Skeletal muscle cell (primary cell): Measurements from ENCODE around the gene CREB5.
"Not testable (repeated sequence)": the region's sequence is repeated elsewhere in the genome, so short reads cannot be mapped to it uniquely, and the experiment has no call there.

Source experiments
- DNase-seq: peaks from one replicate; pipeline ENCODE4 v3.0.0-alpha.2; 2010; ENCODE audit warnings: low read depth
- H3K4me3 ChIP-seq: 2 replicates; pipeline ENCODE4 v1.5.1; 2011; ENCODE audit warnings: low read depth, mild to moderate bottlenecking, control low read depth, low read length, moderate library complexity

The CREB5 gene

DNA sequence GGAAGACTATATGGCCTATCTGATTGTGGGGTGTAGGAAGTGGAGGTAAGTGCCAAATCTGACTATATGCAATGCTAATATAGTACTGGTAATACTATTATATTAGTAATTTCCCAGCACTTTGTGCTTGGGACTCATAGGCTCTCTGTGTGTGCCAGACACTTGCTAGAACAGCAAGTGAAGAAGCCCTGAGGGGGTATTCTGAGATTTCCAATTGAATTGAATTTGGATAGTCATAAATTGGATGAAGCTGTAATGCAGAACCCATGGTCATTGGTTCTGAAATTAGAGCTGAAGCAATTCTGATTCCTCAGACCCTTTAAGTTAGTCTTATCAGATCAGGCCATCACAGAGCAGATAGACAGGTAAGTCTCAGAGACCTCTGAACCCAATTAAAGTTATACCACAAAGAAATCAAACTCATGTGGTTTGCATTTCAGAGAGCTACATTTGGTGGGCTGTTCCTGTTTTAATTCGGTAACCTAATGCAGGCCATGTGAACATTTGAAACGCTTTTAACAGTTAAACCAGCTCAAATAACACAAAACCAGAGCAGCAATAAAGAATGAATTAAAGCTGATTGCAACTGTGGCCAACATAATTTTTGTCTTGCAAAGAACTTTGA lies 179.5 kb downstream of the CREB5 start:
- H3K4me3 ChIP-seq = no peak overlapping the region
- DNase-seq = no peak

DNA sequence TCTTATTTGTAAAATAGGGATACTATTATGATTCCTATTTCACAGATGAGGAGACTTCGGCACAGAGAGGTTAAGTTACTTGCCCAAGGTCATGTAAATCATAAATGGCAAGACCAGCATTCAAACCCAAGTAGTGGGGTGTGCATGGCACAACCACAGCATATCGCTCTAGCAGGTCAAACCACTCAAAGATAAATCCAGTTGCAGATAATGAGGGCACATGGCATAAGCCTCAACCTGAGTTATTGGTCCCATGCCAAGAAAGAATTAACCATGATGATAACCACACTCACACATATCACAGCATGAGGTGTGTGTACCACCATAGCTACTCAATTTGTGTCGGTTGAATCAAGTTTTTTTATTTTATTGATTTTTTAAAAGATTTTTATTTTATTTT lies 180.5 kb downstream of the CREB5 start:
- no peak for DNase-seq
- no peak overlapping the region for H3K4me3 ChIP-seq

DNA sequence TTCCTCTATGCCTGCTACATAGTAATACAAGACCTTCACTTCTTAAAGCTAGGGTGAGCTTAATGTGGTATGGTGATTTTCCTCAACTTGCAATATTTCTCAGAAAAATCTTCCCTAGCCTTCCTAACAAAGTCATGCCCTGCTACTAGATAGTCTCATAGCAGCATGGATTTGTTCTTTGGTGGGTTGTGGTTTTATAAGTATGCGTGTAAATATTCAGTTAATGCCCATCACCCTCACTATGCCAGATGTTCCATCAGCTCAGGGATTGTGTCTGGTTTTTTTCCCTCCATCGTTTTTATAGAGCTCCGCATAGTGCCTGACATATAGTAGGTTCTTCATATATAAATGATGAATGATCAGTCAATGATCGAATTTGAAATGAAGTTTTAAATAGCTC lies 182.8 kb downstream of the CREB5 start:
- no peak overlapping the region for H3K4me3 ChIP-seq
- no peak for DNase-seq

DNA sequence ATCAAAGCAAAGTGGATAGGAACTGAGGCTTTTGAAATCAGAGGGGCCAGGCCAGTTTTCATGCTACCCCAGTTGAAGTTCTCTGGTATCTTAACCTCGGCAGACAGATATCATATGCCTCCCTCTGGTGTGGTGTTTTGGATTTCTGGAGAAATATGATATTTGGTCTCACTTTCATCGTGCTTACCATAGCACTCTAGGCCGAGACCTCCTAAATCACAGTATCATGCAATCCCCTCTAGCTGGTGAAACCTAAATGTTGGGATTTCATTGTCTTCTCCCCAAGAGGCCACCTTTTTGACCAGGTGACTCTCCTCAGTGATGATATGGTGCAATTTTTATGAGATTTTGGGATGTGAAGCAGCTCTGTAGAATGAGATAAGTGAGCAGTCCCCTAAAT lies 183.5 kb downstream of the CREB5 start:
- DNase-seq = no peak
- H3K4me3 ChIP-seq = no peak overlapping the region

- DNase-seq = no peak
- H3K4me3 ChIP-seq = no peak overlapping the region
Measured at GRCh38 chr7:28596245-28596935, 184.1 kb downstream of the CREB5 start.

GRCh38 chr7:28597284-28597683 lies 185.0 kb downstream of the CREB5 start:
- no peak for DNase-seq
- no peak overlapping the region for H3K4me3 ChIP-seq

DNA sequence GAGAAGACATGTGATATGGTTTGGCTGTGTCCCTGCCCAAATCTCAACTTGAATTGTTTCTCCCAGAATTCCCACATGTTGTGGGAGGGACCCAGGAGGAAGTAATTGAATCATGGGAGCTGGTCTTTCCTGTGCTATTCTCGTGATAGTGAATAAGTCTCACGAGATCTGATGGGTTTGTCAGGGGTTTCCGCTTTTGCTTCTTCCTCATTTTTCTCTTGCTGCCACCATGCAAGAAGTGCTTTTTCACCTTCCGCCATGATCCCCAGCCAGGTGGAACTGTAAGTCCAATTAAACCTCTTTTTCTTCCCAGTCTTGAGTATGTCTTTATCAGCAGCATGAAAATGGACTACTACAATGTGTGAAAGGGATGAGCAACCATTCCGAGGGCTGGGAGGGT lies 185.7 kb downstream of the CREB5 start:
- not testable (repeated sequence) for H3K4me3 ChIP-seq, DNase-seq

- no peak for DNase-seq
- no peak overlapping the region for H3K4me3 ChIP-seq
Measured at GRCh38 chr7:28598586-28598985, 186.3 kb downstream of the CREB5 start.

- no peak overlapping the region for H3K4me3 ChIP-seq
- DNase-seq = no peak
Measured at GRCh38 chr7:28599411-28599810, 187.1 kb downstream of the CREB5 start.

DNA sequence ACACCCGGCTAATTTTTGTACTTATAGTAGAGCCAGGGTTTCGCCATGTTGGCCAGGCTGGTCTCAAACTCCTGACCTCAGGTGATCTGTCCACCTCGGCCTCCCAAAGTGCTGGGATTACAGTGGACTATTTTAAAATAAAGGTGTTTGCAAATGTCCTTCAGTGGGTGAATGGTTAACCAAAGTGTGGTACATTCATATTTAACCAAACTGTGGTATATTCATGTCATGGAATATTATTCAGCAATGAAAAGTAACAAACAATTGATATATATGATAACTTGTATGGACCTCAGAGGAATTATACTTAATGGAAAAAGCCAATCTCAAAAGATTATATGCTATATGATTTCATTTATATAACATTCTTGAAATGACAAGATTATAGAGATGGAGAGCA lies 190.0 kb downstream of the CREB5 start:
- no peak for DNase-seq
- no peak overlapping the region for H3K4me3 ChIP-seq

DNA sequence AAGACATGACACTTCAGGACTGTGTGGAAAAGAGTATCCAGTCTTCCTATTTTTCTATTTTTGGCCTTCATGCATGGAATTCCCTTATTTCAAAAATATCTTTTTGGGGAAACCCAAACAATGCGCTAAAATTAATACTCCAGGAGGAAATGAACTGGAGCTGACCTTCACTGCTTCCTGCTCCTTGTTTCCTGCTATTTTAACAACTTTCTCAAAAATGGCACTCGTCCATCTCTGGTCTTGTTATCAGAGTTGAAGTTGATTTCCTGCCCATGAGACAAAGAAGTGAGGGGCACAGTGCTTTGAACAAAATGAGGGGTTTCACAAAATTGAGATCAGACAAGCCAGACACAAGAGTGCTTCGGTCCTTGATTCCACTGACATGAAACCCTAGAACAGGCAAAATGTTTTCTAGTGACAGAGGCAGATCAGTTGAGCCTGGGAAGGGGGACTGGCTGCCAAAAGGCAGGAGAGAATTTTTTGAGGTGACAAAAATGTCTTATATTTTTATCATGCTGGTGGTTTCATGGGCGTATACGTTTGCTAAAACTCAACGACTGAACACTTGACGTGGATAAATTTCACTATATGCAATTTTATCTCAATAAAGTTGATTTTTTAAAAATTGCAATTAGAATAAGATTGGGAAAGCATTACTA lies 193.2 kb downstream of the CREB5 start:
- H3K4me3 ChIP-seq = no peak overlapping the region
- DNase-seq = no peak

DNA sequence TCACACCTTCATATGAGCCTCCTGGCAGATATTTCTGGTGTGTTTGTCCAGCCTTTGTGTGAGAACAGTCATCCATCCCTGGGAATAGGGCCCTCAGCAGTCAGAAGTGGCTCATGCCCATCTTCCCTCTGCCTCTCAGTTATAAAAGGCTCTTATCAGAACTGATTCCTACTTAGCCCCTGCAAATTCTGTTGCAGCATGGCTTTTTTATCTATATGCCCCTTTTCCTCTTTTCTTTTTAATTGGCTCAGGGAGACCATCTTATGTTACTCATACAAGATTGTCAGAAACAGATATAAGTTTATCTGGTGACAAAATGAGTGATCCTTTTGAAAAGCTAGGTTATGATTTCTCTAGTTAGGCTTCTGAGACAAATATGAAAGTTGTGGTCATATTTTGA lies 194.1 kb downstream of the CREB5 start:
- no peak for DNase-seq
- no peak overlapping the region for H3K4me3 ChIP-seq

DNA sequence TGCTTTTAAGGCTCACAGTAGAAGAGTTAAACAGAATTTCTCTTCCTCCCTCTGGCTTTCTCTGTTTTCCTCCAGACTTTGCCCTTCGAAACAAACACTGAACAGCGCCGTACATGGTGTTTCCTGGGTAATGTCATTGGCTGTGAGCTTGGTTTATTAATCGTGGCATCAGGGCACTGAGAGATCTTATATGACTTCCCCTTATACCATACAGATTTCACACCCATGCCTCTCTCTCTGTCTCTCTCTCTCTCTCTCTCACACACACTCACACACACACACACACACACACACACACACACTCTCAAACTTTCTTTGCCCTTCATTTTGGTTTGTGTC lies 195.5 kb downstream of the CREB5 start:
- DNase-seq = no peak
- H3K4me3 ChIP-seq = no peak overlapping the region

DNA sequence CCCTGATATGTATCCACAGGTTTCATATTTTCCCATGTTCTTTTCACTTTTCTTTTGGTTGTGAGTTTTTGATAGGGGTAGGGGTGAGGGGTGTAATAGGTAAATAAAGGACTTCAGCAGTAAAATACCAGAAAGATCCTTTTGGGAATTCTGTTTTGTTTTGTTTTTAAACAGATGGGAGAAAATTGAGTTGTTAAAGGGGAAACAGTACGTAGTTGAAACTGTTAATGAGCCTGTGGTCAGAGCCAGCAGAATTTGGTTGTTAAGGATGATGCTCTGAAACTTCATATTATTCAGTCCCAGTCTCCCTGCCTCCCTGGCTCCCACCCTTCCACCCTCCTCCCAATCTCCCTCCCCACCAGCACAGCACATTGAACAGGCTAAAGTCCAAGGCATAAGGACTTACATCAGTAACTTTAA lies 195.9 kb downstream of the CREB5 start:
- H3K4me3 ChIP-seq = no peak overlapping the region
- DNase-seq = no peak

DNA sequence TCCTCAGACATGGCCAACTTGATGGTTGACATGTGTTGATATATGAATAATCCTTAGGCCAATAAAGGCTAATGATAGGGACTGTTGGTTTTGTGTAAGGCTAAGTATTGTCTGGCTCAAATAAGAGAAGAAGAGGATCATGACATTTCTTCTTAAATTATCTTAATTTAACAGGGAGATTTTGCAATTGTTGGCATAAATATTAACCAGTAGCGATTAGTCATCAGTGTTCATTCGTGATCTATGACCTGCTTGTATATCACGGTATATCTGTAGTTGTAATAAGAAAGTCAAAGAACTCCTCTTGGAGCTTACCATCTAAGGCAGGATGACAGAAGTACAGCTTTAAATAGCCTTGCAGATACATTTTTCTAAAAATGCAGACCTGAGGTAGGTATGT lies 196.4 kb downstream of the CREB5 start:
- no peak overlapping the region for H3K4me3 ChIP-seq
- DNase-seq = no peak

GRCh38 chr7:28609608-28610007 lies 197.3 kb downstream of the CREB5 start:
- DNase-seq = no peak
- no peak overlapping the region for H3K4me3 ChIP-seq

GRCh38 chr7:28611399-28611897 lies 199.1 kb downstream of the CREB5 start:
- not testable (repeated sequence) for DNase-seq, H3K4me3 ChIP-seq

DNA sequence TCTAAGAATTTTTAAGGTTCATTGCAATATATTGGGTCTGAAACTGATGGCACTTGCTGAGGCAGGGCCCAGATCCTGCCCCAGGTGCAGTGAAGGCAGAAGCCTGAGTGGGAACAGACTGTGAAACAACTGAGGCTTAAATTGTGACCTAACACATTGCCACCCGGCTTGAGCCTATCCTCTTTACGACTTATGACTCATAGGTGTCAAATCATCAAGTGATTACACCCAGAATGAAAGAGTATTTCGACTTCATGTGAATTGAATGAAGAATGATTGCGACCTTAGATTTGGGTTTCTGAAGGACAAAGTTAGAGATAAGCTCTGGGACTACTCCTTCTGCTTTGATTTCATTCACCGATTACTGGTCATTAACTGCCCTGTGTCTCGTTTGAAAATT lies 200.9 kb downstream of the CREB5 start:
- no peak for DNase-seq
- no peak overlapping the region for H3K4me3 ChIP-seq

DNA sequence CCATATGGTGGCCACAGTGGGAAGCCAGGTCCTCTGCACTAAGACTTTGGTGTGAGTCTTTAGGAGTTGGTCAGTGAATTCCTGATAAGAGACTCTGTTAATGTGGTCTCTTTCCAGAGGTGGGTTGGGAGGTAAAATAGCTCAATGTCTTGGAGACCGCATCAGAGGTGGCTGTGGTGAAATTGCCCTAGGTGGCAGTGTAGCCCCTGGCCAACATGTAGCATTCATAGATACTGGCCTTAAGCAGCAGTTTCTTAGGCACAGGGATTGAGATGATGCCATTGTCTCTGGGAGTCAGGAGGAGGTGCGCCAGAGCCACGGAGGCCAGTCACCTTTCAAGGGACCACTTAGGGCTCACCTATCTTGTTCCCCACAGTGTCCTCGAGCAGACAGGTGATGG lies 202.8 kb downstream of the CREB5 start:
- no peak for DNase-seq
- no peak overlapping the region for H3K4me3 ChIP-seq

DNA sequence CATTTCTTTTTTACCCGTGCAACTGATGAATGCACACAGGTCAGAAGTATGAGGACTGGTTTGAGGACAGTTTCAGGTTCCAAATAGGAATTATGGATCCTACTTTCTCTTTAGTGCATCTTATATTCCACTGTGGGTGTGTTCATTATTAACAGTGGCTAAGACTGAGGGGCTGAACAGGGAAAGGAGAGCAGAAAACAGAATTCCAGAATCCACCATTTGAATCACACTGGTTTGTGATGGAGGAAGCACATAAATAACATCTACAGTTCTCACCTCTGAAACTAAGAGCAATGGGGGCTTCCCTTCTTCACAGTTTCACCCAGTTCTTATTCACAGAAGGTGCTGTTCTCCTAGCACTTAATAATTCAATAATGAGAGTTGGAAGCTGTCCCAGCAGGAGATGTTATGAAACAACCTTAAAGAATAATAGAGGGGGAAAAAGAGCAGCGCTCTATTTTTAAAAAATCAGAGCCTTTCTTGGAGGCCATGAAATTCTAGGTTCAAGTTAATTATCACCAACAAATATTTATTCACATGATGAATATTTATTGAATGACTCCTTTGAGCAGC lies 205.1 kb downstream of the CREB5 start:
- H3K4me3 ChIP-seq = no peak overlapping the region
- DNase-seq = no peak

GRCh38 chr7:28618383-28618782 lies 206.1 kb downstream of the CREB5 start:
- no peak overlapping the region for H3K4me3 ChIP-seq

More at GRCh38 chr7:28618383-28618782, 206.1 kb downstream of the CREB5 start:
- no peak for DNase-seq
